ENCODE results near the gene KLK11.
"Not testable (repeated sequence)": the region's sequence is repeated elsewhere in the genome, so short reads cannot be mapped to it uniquely, and the experiment has no call there.

Gene KLK11

GRCh38 chr19:51006406-51006805 is 20.0 kb downstream of the KLK11 start:
- DNase-seq (ENCODE audit: low read depth in 2 of 2, low spot score in 1 of 2), result no peak

GRCh38 chr19:51005248-51005647 is 21.2 kb downstream of the KLK11 start:
- DNase-seq (ENCODE audit: low read depth in 2 of 2, low spot score in 1 of 2), result no peak

- DNase-seq (ENCODE audit: low read depth in 2 of 2, low spot score in 1 of 2), result no peak
Measured at GRCh38 chr19:51003316-51003715, 23.1 kb downstream of the KLK11 start.

GRCh38 chr19:51002542-51003311 is 23.7 kb downstream of the KLK11 start:
- DNase-seq (ENCODE audit: low read depth in 2 of 2, low spot score in 1 of 2), result no peak

GRCh38 chr19:51002089-51002532 is 24.3 kb downstream of the KLK11 start:
- no peak for DNase-seq (ENCODE audit: low read depth in 2 of 2, low spot score in 1 of 2)

- no peak for DNase-seq (ENCODE audit: low read depth in 2 of 2, low spot score in 1 of 2)
Measured at GRCh38 chr19:51001515-51001914, 24.9 kb downstream of the KLK11 start, which contains the start of gene KLK8. KLK8 (minus strand) TSS chr19:51001604; CDS start chr19:51001167, 437 bp downstream.

- no peak for DNase-seq (ENCODE audit: low read depth in 2 of 2, low spot score in 1 of 2)
Measured at GRCh38 chr19:51000981-51001380, 25.4 kb downstream of the KLK11 start.

GRCh38 chr19:51000426-51000825 is 26.0 kb downstream of the KLK11 start:
- DNase-seq (ENCODE audit: low read depth in 2 of 2, low spot score in 1 of 2), result no peak

- DNase-seq (ENCODE audit: low read depth in 2 of 2, low spot score in 1 of 2), result no peak
Measured at GRCh38 chr19:50998686-50999085, 27.7 kb downstream of the KLK11 start.

- DNase-seq (ENCODE audit: low read depth in 2 of 2, low spot score in 1 of 2), result no peak
Measured at GRCh38 chr19:50998061-50998460, 28.4 kb downstream of the KLK11 start.

GRCh38 chr19:50994129-50994528 is 32.3 kb downstream of the KLK11 start:
- no peak for DNase-seq (ENCODE audit: low read depth in 2 of 2, low spot score in 1 of 2)

- no peak for DNase-seq (ENCODE audit: low read depth in 2 of 2, low spot score in 1 of 2)
Measured at GRCh38 chr19:50992666-50993035, 33.8 kb downstream of the KLK11 start.

- DNase-seq (ENCODE audit: low read depth in 2 of 2, low spot score in 1 of 2), result not testable (repeated sequence)
Measured at GRCh38 chr19:50984416-50984815, 42.0 kb downstream of the KLK11 start.

GRCh38 chr19:50983625-50984292 is 42.7 kb downstream of the KLK11 start, which contains the start of gene KLK7:
KLK7 (minus strand) TSS chr19:50983917; CDS start chr19:50982399, 1,518 bp downstream.
- no peak for DNase-seq (ENCODE audit: low read depth in 2 of 2, low spot score in 1 of 2)

GRCh38 chr19:50982186-50982585 is 44.2 kb downstream of the KLK11 start:
- no peak for DNase-seq (ENCODE audit: low read depth in 2 of 2, low spot score in 1 of 2)

GRCh38 chr19:50981587-50982146 is 44.7 kb downstream of the KLK11 start:
- DNase-seq (ENCODE audit: low read depth in 2 of 2, low spot score in 1 of 2), result no peak

GRCh38 chr19:50980208-50980607 is 46.2 kb downstream of the KLK11 start:
- DNase-seq (ENCODE audit: low read depth in 2 of 2, low spot score in 1 of 2), result no peak

GRCh38 chr19:50979758-50980157 is 46.7 kb downstream of the KLK11 start:
- DNase-seq (ENCODE audit: low read depth in 2 of 2, low spot score in 1 of 2), result no peak

GRCh38 chr19:50978772-50979390 is 47.5 kb downstream of the KLK11 start:
- DNase-seq (ENCODE audit: low read depth in 2 of 2, low spot score in 1 of 2), result no peak

GRCh38 chr19:50977626-50978025 is 48.8 kb downstream of the KLK11 start:
- no peak for DNase-seq (ENCODE audit: low read depth in 2 of 2, low spot score in 1 of 2)

- DNase-seq (ENCODE audit: low read depth in 2 of 2, low spot score in 1 of 2), result no peak
Measured at GRCh38 chr19:50975766-50976165, 50.6 kb downstream of the KLK11 start.
